Measurements from ENCODE around the gene TRIM43B.
"Not testable (repeated sequence)": the region's sequence is repeated elsewhere in the genome, so short reads cannot be mapped to it uniquely, and the experiment has no call there.

Gene TRIM43B

GRCh38 chr2:95442474-95443099 is 42.0 kb downstream of the TRIM43B start:
- not testable (repeated sequence) for DNase-seq (ENCODE audit: extremely low read depth, insufficient read length); H3K4me3 ChIP-seq (replicated peaks; ENCODE audit: low read depth, low read length); H3K36me3 ChIP-seq (ENCODE audit: control insufficient read depth, insufficient read depth, low read length); H3K27me3 ChIP-seq (replicated peaks; ENCODE audit: control insufficient read depth, insufficient read depth, low read length)

- H3K27me3 ChIP-seq (replicated peaks; ENCODE audit: control insufficient read depth, insufficient read depth, low read length); H3K36me3 ChIP-seq (ENCODE audit: control insufficient read depth, insufficient read depth, low read length); H3K4me3 ChIP-seq (replicated peaks; ENCODE audit: low read depth, low read length); DNase-seq (ENCODE audit: extremely low read depth, insufficient read length): not testable (repeated sequence)
Observed at GRCh38 chr2:95435872-95436209, 48.7 kb downstream of the TRIM43B start.

- not testable (repeated sequence) for DNase-seq (ENCODE audit: extremely low read depth, insufficient read length); H3K4me3 ChIP-seq (replicated peaks; ENCODE audit: low read depth, low read length); H3K27me3 ChIP-seq (replicated peaks; ENCODE audit: control insufficient read depth, insufficient read depth, low read length); H3K36me3 ChIP-seq (ENCODE audit: control insufficient read depth, insufficient read depth, low read length)
Observed at GRCh38 chr2:95435162-95435871, 49.2 kb downstream of the TRIM43B start.

- not testable (repeated sequence) for H3K27me3 ChIP-seq (replicated peaks; ENCODE audit: control insufficient read depth, insufficient read depth, low read length); H3K36me3 ChIP-seq (ENCODE audit: control insufficient read depth, insufficient read depth, low read length); H3K4me3 ChIP-seq (replicated peaks; ENCODE audit: low read depth, low read length); DNase-seq (ENCODE audit: extremely low read depth, insufficient read length)
Observed at GRCh38 chr2:95434507-95435076, 50.0 kb downstream of the TRIM43B start.

- not testable (repeated sequence) for H3K36me3 ChIP-seq (ENCODE audit: control insufficient read depth, insufficient read depth, low read length)
Observed at GRCh38 chr2:95433973-95434372, 50.6 kb downstream of the TRIM43B start.

GRCh38 chr2:95433373-95433772 is 51.2 kb downstream of the TRIM43B start:
- not testable (repeated sequence) for H3K4me3 ChIP-seq (replicated peaks; ENCODE audit: low read depth, low read length); H3K36me3 ChIP-seq (ENCODE audit: control insufficient read depth, insufficient read depth, low read length); H3K27me3 ChIP-seq (replicated peaks; ENCODE audit: control insufficient read depth, insufficient read depth, low read length); DNase-seq (ENCODE audit: extremely low read depth, insufficient read length)

More at GRCh38 chr2:95433973-95434372, 50.6 kb downstream of the TRIM43B start:
- H3K4me3 ChIP-seq (replicated peaks; ENCODE audit: low read depth, low read length); DNase-seq (ENCODE audit: extremely low read depth, insufficient read length); H3K27me3 ChIP-seq (replicated peaks; ENCODE audit: control insufficient read depth, insufficient read depth, low read length): not testable (repeated sequence)

- DNase-seq (ENCODE audit: extremely low read depth, insufficient read length); H3K36me3 ChIP-seq (ENCODE audit: control insufficient read depth, insufficient read depth, low read length); H3K27me3 ChIP-seq (replicated peaks; ENCODE audit: control insufficient read depth, insufficient read depth, low read length); H3K4me3 ChIP-seq (replicated peaks; ENCODE audit: low read depth, low read length): not testable (repeated sequence)
Observed at GRCh38 chr2:95429748-95430467, 54.6 kb downstream of the TRIM43B start.

GRCh38 chr2:95427196-95427867 is 57.2 kb downstream of the TRIM43B start:
- not testable (repeated sequence) for H3K4me3 ChIP-seq (replicated peaks; ENCODE audit: low read depth, low read length); H3K27me3 ChIP-seq (replicated peaks; ENCODE audit: control insufficient read depth, insufficient read depth, low read length); DNase-seq (ENCODE audit: extremely low read depth, insufficient read length); H3K36me3 ChIP-seq (ENCODE audit: control insufficient read depth, insufficient read depth, low read length)
